GM18519 (cell line): Measurements from ENCODE around the gene COMMD6.
"Not testable (repeated sequence)": the region's sequence is repeated elsewhere in the genome, so short reads cannot be mapped to it uniquely, and the experiment has no call there.

ENCODE experiments used
- ATAC-seq: cut with Tn5 transposase; IDR thresholded peaks from one replicate; pipeline ENCODE4 v1.9.1; 2021; ENCODE audit warnings: mild to moderate bottlenecking, moderate library complexity; ENCODE audit not compliant: unreplicated experiment, low FRiP score

The COMMD6 gene

DNA sequence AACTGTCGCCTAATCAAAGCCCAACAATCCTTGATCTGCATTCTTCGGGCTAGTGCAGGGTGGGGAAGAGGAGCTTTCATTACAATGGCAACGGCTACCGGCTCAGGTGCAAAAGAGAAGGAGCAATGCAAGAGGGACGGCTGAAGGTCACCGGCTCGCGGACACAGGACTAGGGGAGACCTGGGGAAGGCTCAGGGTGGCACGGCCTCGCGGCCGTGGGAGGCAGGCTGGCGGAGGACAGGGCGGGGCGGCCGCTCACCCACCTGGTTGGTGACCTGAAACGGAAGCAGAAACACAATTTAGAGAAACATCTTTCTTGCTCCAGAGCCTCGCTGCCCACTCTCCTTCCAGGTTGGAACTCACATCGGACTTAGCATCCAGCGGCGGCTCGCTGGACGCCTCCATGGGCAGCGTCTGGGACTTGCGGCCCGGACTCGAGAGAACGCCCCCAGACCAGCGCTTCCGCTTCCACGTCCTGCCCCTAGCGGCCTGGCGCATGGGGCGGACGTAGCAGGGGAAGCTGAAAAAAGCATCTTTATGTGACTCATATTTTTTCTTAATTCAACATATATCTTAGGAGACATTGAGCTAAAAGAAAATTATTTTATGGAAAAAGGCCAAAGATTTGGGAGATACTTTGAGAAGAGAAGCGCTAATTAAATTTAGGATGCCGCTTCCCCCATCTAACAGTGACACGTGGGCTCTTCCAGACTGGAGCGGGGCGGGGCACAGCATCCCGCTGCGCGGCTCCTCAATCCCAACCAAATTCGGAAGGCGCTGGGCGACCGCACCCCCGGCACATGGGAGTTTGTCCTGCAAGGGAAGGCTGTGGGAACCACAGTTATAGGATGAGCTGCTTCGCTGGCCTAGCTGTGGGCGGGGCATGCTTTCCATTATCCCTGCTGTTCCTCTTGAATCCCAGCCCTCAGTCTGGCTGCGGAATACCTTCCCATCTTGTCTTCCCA, at the start of gene COMMD6:
COMMD6 (minus strand) TSS at position 441 of the 965 bp plus-strand sequence; CDS start at position 405, 36 bp downstream.
- ATAC-seq = peak; percentile 91

- ATAC-seq = no peak
Observed at GRCh38 chr13:75585153-75585552, 47.5 kb upstream of the COMMD6 start.

- ATAC-seq = no peak
Observed at GRCh38 chr13:75583091-75583490, 45.5 kb upstream of the COMMD6 start.

GRCh38 chr13:75581874-75582640, 44.4 kb upstream of the COMMD6 start:
- ATAC-seq = no peak

- ATAC-seq = peak; percentile 67
Observed at GRCh38 chr13:75579529-75579928, 41.9 kb upstream of the COMMD6 start.

DNA sequence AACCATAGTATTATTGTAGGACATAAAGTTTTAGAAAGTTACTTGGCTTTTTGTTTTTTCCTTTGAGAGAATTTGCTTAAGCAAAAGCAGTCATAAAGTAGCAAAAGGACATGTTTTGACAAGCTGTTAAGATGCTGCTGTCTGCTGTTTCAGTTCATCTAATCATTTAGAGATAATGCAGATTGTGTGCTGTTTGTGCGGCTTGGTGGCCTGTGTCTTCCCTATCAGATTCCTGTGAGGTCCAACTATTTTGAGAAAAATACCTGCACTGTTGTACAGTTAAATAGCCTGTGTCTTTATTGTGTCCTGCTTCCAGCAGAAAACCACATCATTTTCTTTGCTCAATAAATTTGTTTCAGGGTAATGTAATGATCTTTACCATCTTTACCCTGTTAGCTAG, 31.9 kb upstream of the COMMD6 start:
- no peak for ATAC-seq

DNA sequence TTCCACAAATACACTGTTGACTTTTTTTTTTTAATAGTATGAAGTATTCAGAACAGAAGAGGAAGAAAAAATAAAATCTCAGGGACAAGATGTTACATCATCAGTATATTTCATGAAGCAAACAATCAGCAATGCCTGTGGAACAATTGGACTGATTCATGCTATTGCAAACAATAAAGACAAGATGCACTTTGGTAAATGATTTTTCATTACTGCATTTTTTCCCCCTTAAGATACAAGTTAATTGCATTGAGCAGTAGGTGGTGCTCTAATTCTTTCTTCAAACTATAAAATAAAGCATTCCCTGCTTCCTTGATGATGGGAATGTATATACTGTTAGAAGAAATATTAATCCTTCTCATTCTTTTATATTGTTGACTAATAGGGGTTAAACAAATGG, 29.0 kb upstream of the COMMD6 start:
- no peak for ATAC-seq

- no peak for ATAC-seq
Observed at GRCh38 chr13:75558145-75558840, 20.7 kb upstream of the COMMD6 start.

DNA sequence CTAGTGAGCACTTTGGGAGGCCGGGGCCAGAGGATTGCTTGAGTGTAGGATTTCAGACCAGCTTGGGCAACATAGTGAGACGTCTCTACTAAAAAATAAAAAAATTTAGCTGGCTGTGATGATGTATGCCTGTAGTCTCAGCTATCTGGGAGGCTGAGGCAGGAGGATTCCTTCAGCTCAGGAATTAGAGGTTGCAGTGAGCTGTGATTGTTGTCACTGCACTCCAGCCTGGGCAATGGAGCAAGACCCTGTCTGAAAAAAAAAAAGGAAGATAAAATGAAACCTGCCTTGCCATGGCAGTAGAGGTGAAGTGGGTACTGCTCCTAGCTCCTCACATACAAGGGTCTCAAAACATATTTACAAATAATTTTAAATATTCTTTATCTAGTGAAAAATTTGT, 19.3 kb upstream of the COMMD6 start:
- no peak for ATAC-seq

- ATAC-seq = no peak
Observed at GRCh38 chr13:75555836-75556235, 18.2 kb upstream of the COMMD6 start.

- no peak for ATAC-seq
Observed at GRCh38 chr13:75554981-75555380, 17.3 kb upstream of the COMMD6 start.

GRCh38 chr13:75554464-75554863, 16.8 kb upstream of the COMMD6 start:
- no peak for ATAC-seq

- no peak for ATAC-seq
Observed at GRCh38 chr13:75550159-75550567, 12.5 kb upstream of the COMMD6 start.

DNA sequence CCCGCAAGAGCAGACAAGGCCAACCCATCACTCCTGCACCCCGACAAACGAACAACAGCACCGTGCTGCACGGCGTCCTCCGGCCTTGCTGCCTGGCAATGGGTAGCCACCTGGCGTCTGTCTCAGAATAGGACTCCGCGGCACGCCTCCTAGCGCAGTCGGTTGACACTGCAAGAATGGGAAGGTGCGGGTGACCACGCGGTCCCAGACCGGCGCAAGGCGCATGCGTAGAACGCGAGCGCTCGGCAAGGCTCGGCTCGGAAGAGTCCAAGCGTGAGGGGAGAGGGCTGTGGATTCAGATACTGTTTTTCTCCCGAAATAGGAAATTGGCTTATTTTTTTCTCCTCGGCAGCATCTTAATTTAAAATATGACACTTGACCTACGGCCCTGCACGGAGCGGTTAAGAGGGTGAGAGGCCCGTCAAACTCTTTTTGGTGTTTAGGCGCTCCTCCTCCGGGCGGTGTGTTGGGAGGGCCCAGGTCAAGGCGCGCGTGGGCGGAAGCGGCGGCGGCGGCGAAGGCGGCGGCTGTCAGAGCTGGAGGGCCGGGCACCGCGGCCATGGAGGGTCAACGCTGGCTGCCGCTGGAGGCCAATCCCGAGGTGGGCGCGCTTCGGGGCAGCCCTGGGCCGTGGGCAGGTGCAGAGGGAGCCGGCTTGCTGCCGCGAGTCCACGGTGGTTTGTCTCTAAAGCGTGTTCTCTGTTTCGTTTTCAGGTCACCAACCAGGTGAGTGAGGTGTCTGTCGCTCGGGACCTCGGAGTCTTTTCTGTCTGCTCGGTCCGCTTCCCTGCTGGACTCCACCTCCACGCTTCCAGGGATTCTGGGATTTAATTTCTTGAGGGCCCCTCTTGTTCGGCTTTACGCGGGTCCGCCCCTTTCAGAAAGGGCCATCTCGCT, 11.9 kb upstream of the COMMD6 start, which contains the start of gene UCHL3:
UCHL3 (plus strand) TSS at position 530 of the 897 bp plus-strand sequence; CDS start at position 560, 30 bp downstream.
- ATAC-seq = peak; percentile 98

- no peak for ATAC-seq
Observed at GRCh38 chr13:75547917-75548316, 10.3 kb upstream of the COMMD6 start.

DNA sequence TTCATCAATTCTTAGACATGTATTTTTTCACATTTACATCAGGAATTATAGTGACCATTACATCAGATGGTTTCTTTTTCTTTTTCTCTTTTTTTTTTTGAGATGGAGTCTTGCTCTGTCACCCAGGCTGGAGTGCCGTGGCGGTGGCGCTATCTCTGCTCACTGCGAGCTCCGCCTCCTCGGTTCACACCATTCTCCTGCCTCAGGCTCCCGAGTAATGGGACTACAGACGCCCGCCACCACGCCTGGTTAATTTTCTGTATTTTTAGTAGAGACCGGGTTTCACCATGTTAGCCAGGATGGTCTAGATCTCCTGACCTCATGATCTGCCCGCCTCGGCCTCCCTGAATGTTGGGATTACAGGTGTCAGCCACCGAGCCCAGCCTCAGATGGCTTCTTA, 7.7 kb upstream of the COMMD6 start:
- not testable (repeated sequence) for ATAC-seq

GRCh38 chr13:75544681-75545330, 7.2 kb upstream of the COMMD6 start:
- no peak for ATAC-seq

GRCh38 chr13:75541961-75542360, 4.3 kb upstream of the COMMD6 start:
- ATAC-seq = no peak

GRCh38 chr13:75541287-75541686, 3.6 kb upstream of the COMMD6 start:
- ATAC-seq = no peak
